ENCODE data around the gene ZNF829.

- TF ChIP-seq, protein P1, sequence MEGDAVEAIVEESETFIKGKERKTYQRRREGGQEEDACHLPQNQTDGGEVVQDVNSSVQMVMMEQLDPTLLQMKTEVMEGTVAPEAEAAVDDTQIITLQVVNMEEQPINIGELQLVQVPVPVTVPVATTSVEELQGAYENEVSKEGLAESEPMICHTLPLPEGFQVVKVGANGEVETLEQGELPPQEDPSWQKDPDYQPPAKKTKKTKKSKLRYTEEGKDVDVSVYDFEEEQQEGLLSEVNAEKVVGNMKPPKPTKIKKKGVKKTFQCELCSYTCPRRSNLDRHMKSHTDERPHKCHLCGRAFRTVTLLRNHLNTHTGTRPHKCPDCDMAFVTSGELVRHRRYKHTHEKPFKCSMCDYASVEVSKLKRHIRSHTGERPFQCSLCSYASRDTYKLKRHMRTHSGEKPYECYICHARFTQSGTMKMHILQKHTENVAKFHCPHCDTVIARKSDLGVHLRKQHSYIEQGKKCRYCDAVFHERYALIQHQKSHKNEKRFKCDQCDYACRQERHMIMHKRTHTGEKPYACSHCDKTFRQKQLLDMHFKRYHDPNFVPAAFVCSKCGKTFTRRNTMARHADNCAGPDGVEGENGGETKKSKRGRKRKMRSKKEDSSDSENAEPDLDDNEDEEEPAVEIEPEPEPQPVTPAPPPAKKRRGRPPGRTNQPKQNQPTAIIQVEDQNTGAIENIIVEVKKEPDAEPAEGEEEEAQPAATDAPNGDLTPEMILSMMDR (IDR thresholded peaks at IDR 0.05) = no peak
- no peak for TF ChIP-seq EZH2 (IDR thresholded peaks at IDR 0.05; ENCODE audit: borderline replicate concordance, insufficient read depth, low read depth, low read length, poor library complexity, severe bottlenecking)
These were observed 15.6 kb upstream of the ZNF829 start for GRCh38 chr19:36931684-36932083.
